Measurements from ENCODE around the gene EPHB1.

EPHB1 gene

DNA sequence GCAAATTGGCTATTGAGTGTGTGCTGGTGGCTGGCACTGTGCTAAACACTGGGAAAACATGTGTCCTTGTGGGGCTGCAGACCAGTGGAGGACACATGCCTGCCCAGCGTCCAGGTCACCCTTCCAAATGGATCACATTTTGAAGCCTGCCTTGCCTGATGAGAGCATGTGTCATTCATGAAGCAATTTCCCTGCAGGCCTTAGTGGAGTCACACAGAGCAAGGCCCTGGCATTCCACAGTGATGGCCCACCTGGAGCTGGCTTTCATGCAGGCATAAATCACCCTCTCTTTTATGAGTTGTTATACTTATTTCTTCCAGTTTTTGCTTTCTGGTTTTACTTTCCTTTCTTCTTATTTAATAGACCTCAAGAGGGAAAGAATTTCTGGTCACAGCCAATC lies 219.5 kb downstream of the EPHB1 start:
- Histone ChIP-seq H3K4me2 (ENCODE audit: insufficient read depth, low read length, poor library complexity, severe bottlenecking) (no peak overlapping the region), H3K9me3 (replicated peaks in 1 of 2; ENCODE audit: control insufficient read depth in 2 of 2, insufficient read depth in 1 of 2, low read depth in 1 of 2, low read length in 2 of 2) (no peaks in the 10 kb centered on the region), H2AFZ (ENCODE audit: low read length) (no peak overlapping the region), H4K8ac (ENCODE audit: low read depth, low read length) (no peak overlapping the region), H3K4me1 (ENCODE audit: control insufficient read depth in 2 of 2, insufficient read depth in 1 of 2, low read depth in 1 of 2, low read length in 2 of 2) (peaks cover 0 to 19% of the 10 kb centered on the region in 2 donors), H4K91ac (ENCODE audit: low read depth, low read length, poor library complexity) (no peak overlapping the region), H2BK5ac (ENCODE audit: low read length) (no peak overlapping the region), H3K27me3 (ENCODE audit: control insufficient read depth in 3 of 3, insufficient read depth in 3 of 3, low read depth in 1 of 3, low read length in 3 of 3) (no peaks in the 10 kb centered on the region), H3K4me3 (ENCODE audit: low read length in 2 of 2) (no peak overlapping the region), H3K27ac (replicated peaks; ENCODE audit: low read length) (no peak overlapping the region), H2BK12ac (ENCODE audit: low read length) (no peak overlapping the region), H3K18ac (ENCODE audit: low read length) (no peak overlapping the region), H3K36me3 (replicated peaks in 1 of 2; ENCODE audit: control insufficient read depth in 2 of 2, insufficient read depth in 2 of 2, low read length in 2 of 2) (no peaks in the 10 kb centered on the region), H3K4ac (ENCODE audit: low read length) (no peak overlapping the region), H2BK15ac (ENCODE audit: low read length) (no peak overlapping the region), H2AK5ac (ENCODE audit: low read depth, low read length) (no peak overlapping the region), H3K79me1 (ENCODE audit: low read depth, low read length) (no peaks in the 10 kb centered on the region), H3K14ac (ENCODE audit: low read length) (no peak overlapping the region), H2BK120ac (ENCODE audit: low read depth, low read length) (no peak overlapping the region), H3K23ac (ENCODE audit: low read depth, low read length, poor library complexity) (no peak overlapping the region), H3K9ac (ENCODE audit: low read depth, low read length, poor library complexity) (no peak overlapping the region)
- no peak for DNase-seq (ENCODE audit: low spot score)
- WGBS, 2 donors (ENCODE audit: extremely low coverage in 2 of 2, insufficient read length in 2 of 2, insufficient replicate concordance in 1 of 2), result no CpG with 5 or more reads among the region's 1 CpG

GRCh38 chr3:135017003-135017893 lies 222.2 kb downstream of the EPHB1 start:
- H3K4me2 ChIP-seq (ENCODE audit: insufficient read depth, low read length, poor library complexity, severe bottlenecking), result no peak overlapping the region
- H3K36me3 ChIP-seq (replicated peaks in 1 of 2; ENCODE audit: control insufficient read depth in 2 of 2, insufficient read depth in 2 of 2, low read length in 2 of 2), result no peaks in the 10 kb centered on the region
- no peak overlapping the region for H2BK12ac ChIP-seq (ENCODE audit: low read length)
- no peak overlapping the region for H2BK15ac ChIP-seq (ENCODE audit: low read length)
- H2AFZ ChIP-seq (ENCODE audit: low read length), result no peak overlapping the region
- no peak overlapping the region for H2BK5ac ChIP-seq (ENCODE audit: low read length)
- no peak overlapping the region for H3K4me3 ChIP-seq (ENCODE audit: low read length in 2 of 2)
- H3K4me1 ChIP-seq (ENCODE audit: control insufficient read depth in 2 of 2, insufficient read depth in 1 of 2, low read depth in 1 of 2, low read length in 2 of 2), result peaks cover 0 to 17% of the 10 kb centered on the region in 2 donors
- H2BK120ac ChIP-seq (ENCODE audit: low read depth, low read length), result no peak overlapping the region
- H3K9ac ChIP-seq (ENCODE audit: low read depth, low read length, poor library complexity), result no peak overlapping the region
- H3K9me3 ChIP-seq (replicated peaks in 1 of 2; ENCODE audit: control insufficient read depth in 2 of 2, insufficient read depth in 1 of 2, low read depth in 1 of 2, low read length in 2 of 2), result no peaks in the 10 kb centered on the region
- no peak overlapping the region for H3K27ac ChIP-seq (replicated peaks; ENCODE audit: low read length)
- H3K14ac ChIP-seq (ENCODE audit: low read length), result no peak overlapping the region
- no peaks in the 10 kb centered on the region for H3K79me1 ChIP-seq (ENCODE audit: low read depth, low read length)
- WGBS, 2 donors (ENCODE audit: extremely low coverage in 2 of 2, insufficient read length in 2 of 2, insufficient replicate concordance in 1 of 2), result no CpG with 5 or more reads among the region's 9 CpGs
- no peak overlapping the region for H3K23ac ChIP-seq (ENCODE audit: low read depth, low read length, poor library complexity)
- H2AK5ac ChIP-seq (ENCODE audit: low read depth, low read length), result no peak overlapping the region
- DNase-seq (ENCODE audit: low spot score), result no peak
- no peak overlapping the region for H3K4ac ChIP-seq (ENCODE audit: low read length)
- no peak overlapping the region for H4K91ac ChIP-seq (ENCODE audit: low read depth, low read length, poor library complexity)
- no peaks in the 10 kb centered on the region for H3K27me3 ChIP-seq (ENCODE audit: control insufficient read depth in 3 of 3, insufficient read depth in 3 of 3, low read depth in 1 of 3, low read length in 3 of 3)
- no peak overlapping the region for H3K18ac ChIP-seq (ENCODE audit: low read length)
- H4K8ac ChIP-seq (ENCODE audit: low read depth, low read length), result peak overlapping the region; percentile 49

GRCh38 chr3:135018149-135018923 lies 223.3 kb downstream of the EPHB1 start:
- H2BK12ac ChIP-seq (ENCODE audit: low read length), result peak overlapping the region; percentile 50
- H3K4me2 ChIP-seq (ENCODE audit: insufficient read depth, low read length, poor library complexity, severe bottlenecking), result no peak overlapping the region
- H3K4me1 ChIP-seq (ENCODE audit: control insufficient read depth in 2 of 2, insufficient read depth in 1 of 2, low read depth in 1 of 2, low read length in 2 of 2), result peaks cover 0 to 17% of the 10 kb centered on the region in 2 donors
- H3K9me3 ChIP-seq (replicated peaks in 1 of 2; ENCODE audit: control insufficient read depth in 2 of 2, insufficient read depth in 1 of 2, low read depth in 1 of 2, low read length in 2 of 2), result no peaks in the 10 kb centered on the region
- no peak overlapping the region for H3K4me3 ChIP-seq (ENCODE audit: low read length in 2 of 2)
- H2BK120ac ChIP-seq (ENCODE audit: low read depth, low read length), result no peak overlapping the region
- H3K27me3 ChIP-seq (ENCODE audit: control insufficient read depth in 3 of 3, insufficient read depth in 3 of 3, low read depth in 1 of 3, low read length in 3 of 3), result no peaks in the 10 kb centered on the region
- no peak overlapping the region for H4K8ac ChIP-seq (ENCODE audit: low read depth, low read length)
- H2AFZ ChIP-seq (ENCODE audit: low read length), result no peak overlapping the region
- H3K4ac ChIP-seq (ENCODE audit: low read length), result no peak overlapping the region
- no CpG with 5 or more reads among the region's 7 CpGs for WGBS, 2 donors (ENCODE audit: extremely low coverage in 2 of 2, insufficient read length in 2 of 2, insufficient replicate concordance in 1 of 2)
- H3K27ac ChIP-seq (replicated peaks; ENCODE audit: low read length), result no peak overlapping the region
- no peak overlapping the region for H3K23ac ChIP-seq (ENCODE audit: low read depth, low read length, poor library complexity)
- no peak overlapping the region for H2BK5ac ChIP-seq (ENCODE audit: low read length)
- no peak for DNase-seq (ENCODE audit: low spot score)
- H3K14ac ChIP-seq (ENCODE audit: low read length), result peak overlapping the region; percentile 3
- peak overlapping the region; percentile 62 for H3K18ac ChIP-seq (ENCODE audit: low read length)
- no peak overlapping the region for H4K91ac ChIP-seq (ENCODE audit: low read depth, low read length, poor library complexity)
- H3K36me3 ChIP-seq (replicated peaks in 1 of 2; ENCODE audit: control insufficient read depth in 2 of 2, insufficient read depth in 2 of 2, low read length in 2 of 2), result no peaks in the 10 kb centered on the region
- H2AK5ac ChIP-seq (ENCODE audit: low read depth, low read length), result no peak overlapping the region
- H3K9ac ChIP-seq (ENCODE audit: low read depth, low read length, poor library complexity), result no peak overlapping the region
- H3K79me1 ChIP-seq (ENCODE audit: low read depth, low read length), result no peaks in the 10 kb centered on the region
- no peak overlapping the region for H2BK15ac ChIP-seq (ENCODE audit: low read length)

GRCh38 chr3:135020181-135020580 lies 225.1 kb downstream of the EPHB1 start:
- no peak overlapping the region for H3K18ac ChIP-seq (ENCODE audit: low read length)
- no CpG with 5 or more reads among the region's 3 CpGs for WGBS, 2 donors (ENCODE audit: extremely low coverage in 2 of 2, insufficient read length in 2 of 2, insufficient replicate concordance in 1 of 2)
- H3K4ac ChIP-seq (ENCODE audit: low read length), result no peak overlapping the region
- H3K27me3 ChIP-seq (ENCODE audit: control insufficient read depth in 3 of 3, insufficient read depth in 3 of 3, low read depth in 1 of 3, low read length in 3 of 3), result no peaks in the 10 kb centered on the region
- no peak overlapping the region for H3K4me2 ChIP-seq (ENCODE audit: insufficient read depth, low read length, poor library complexity, severe bottlenecking)
- no peak overlapping the region for H3K14ac ChIP-seq (ENCODE audit: low read length)
- no peak overlapping the region for H4K8ac ChIP-seq (ENCODE audit: low read depth, low read length)
- H3K79me1 ChIP-seq (ENCODE audit: low read depth, low read length), result no peaks in the 10 kb centered on the region
- no peak overlapping the region for H2BK12ac ChIP-seq (ENCODE audit: low read length)
- H3K4me3 ChIP-seq (ENCODE audit: low read length in 2 of 2), result no peak overlapping the region
- H3K27ac ChIP-seq (replicated peaks; ENCODE audit: low read length), result no peak overlapping the region
- DNase-seq (ENCODE audit: low spot score), result no peak
- H3K9ac ChIP-seq (ENCODE audit: low read depth, low read length, poor library complexity), result no peak overlapping the region
- H3K9me3 ChIP-seq (replicated peaks in 1 of 2; ENCODE audit: control insufficient read depth in 2 of 2, insufficient read depth in 1 of 2, low read depth in 1 of 2, low read length in 2 of 2), result no peaks in the 10 kb centered on the region
- H2BK15ac ChIP-seq (ENCODE audit: low read length), result no peak overlapping the region
- H2AK5ac ChIP-seq (ENCODE audit: low read depth, low read length), result no peak overlapping the region
- H3K36me3 ChIP-seq (replicated peaks in 1 of 2; ENCODE audit: control insufficient read depth in 2 of 2, insufficient read depth in 2 of 2, low read length in 2 of 2), result no peaks in the 10 kb centered on the region
- no peak overlapping the region for H2BK5ac ChIP-seq (ENCODE audit: low read length)
- peaks cover 0 to 15% of the 10 kb centered on the region in 2 donors for H3K4me1 ChIP-seq (ENCODE audit: control insufficient read depth in 2 of 2, insufficient read depth in 1 of 2, low read depth in 1 of 2, low read length in 2 of 2)
- H2BK120ac ChIP-seq (ENCODE audit: low read depth, low read length), result no peak overlapping the region
- no peak overlapping the region for H2AFZ ChIP-seq (ENCODE audit: low read length)
- H3K23ac ChIP-seq (ENCODE audit: low read depth, low read length, poor library complexity), result no peak overlapping the region
- no peak overlapping the region for H4K91ac ChIP-seq (ENCODE audit: low read depth, low read length, poor library complexity)
